ENCODE measurements around the gene RRM1. TPM values are rescaled to one million over a fixed set of nuclear protein-coding genes. Genes with fewer than 3 reads are reported as not detected.

The RRM1 gene
- total RNA-seq, 1 experiment from 2014 or later: 136 TPM

- H3K27ac Mint-ChIP-seq (ENCODE audit: unreplicated experiment): no peak overlapping the region
- TF ChIP-seq CTCF (IDR thresholded peaks at IDR 0.05; ENCODE audit: insufficient read depth in 1 of 2, low read depth in 1 of 2, low read length in 1 of 2, severe bottlenecking in 1 of 2, unreplicated experiment in 1 of 2): no peak
- no peak overlapping the region for H3K4me3 Mint-ChIP-seq (ENCODE audit: unreplicated experiment)
- POLR2A ChIA-PET: no interaction called here
- no peaks in the 10 kb centered on the region for H3K9me3 Mint-ChIP-seq (ENCODE audit: unreplicated experiment)
- Histone ChIP-seq H3K9me3 (no peaks in the 10 kb centered on the region), H3K4me3 (ENCODE audit: low read depth, low read length) (no peak overlapping the region), H3K36me3 (ENCODE audit: control insufficient read depth, insufficient read depth, low read length) (no peaks in the 10 kb centered on the region), H3K4me1 (no peaks in the 10 kb centered on the region; the same call in 1 of the 2 replicates), H3K27me3 (replicated peaks; ENCODE audit: control insufficient read depth, insufficient read depth, low read length) (no peaks in the 10 kb centered on the region)
- no peak for DNase-seq
- CTCF ChIA-PET: no interaction called here
- H3K27me3 Mint-ChIP-seq (ENCODE audit: insufficient read depth, unreplicated experiment): no peaks in the 10 kb centered on the region
- no peaks in the 10 kb centered on the region for H3K36me3 Mint-ChIP-seq (ENCODE audit: insufficient read depth, unreplicated experiment)
- no TSS peak for BruUV-seq (replicated peaks)
- no peaks in the 10 kb centered on the region for H3K4me1 Mint-ChIP-seq (ENCODE audit: low read depth, unreplicated experiment)
- intact Hi-C loops (cut with micrococcal nuclease; ENCODE audit: unreplicated experiment): loop anchor here (5.0 kb wide), 1 partner anchor 442 kb away; no protein-coding TSS in a partner anchor
These were observed 91.0 kb downstream of the RRM1 start for GRCh38 chr11:4185561-4185960.

- H3K27me3 ChIP-seq (replicated peaks; ENCODE audit: control insufficient read depth, insufficient read depth, low read length): no peaks in the 10 kb centered on the region
- DNase-seq: no peak
- H3K4me3 ChIP-seq (ENCODE audit: low read depth, low read length): peak overlapping the region; percentile 46
- no peaks in the 10 kb centered on the region for H3K4me1 Mint-ChIP-seq (ENCODE audit: low read depth, unreplicated experiment)
- ChIA-PET CTCF (interaction anchor here (1.0 to 2.4 kb wide), 7 partner anchors 10 to 421 kb away, joined by 4 to 60 read pairs (median 7); partner anchors contain the start of gene TRIM68), POLR2A (no interaction called here)
- intact Hi-C loops (cut with micrococcal nuclease; ENCODE audit: unreplicated experiment): loop anchor here (1.0 to 5.0 kb wide), 4 partner anchors 307 to 441 kb away; no protein-coding TSS in a partner anchor
- H3K4me1 ChIP-seq: no peaks in the 10 kb centered on the region; the same call in 1 of the 2 replicates
- no peaks in the 10 kb centered on the region for H3K9me3 Mint-ChIP-seq (ENCODE audit: unreplicated experiment)
- TF ChIP-seq CTCF (IDR thresholded peaks at IDR 0.05; ENCODE audit: insufficient read depth in 1 of 2, low read depth in 1 of 2, low read length in 1 of 2, severe bottlenecking in 1 of 2, unreplicated experiment in 1 of 2): no peak
- H3K36me3 Mint-ChIP-seq (ENCODE audit: insufficient read depth, unreplicated experiment): no peaks in the 10 kb centered on the region
- H3K9me3 ChIP-seq: no peaks in the 10 kb centered on the region
- no peaks in the 10 kb centered on the region for H3K36me3 ChIP-seq (ENCODE audit: control insufficient read depth, insufficient read depth, low read length)
- H3K27ac Mint-ChIP-seq (ENCODE audit: unreplicated experiment): no peak overlapping the region
- no TSS peak for BruUV-seq (replicated peaks)
- H3K4me3 Mint-ChIP-seq (ENCODE audit: unreplicated experiment): peak overlapping the region; percentile 74
- H3K27me3 Mint-ChIP-seq (ENCODE audit: insufficient read depth, unreplicated experiment): no peaks in the 10 kb centered on the region
These were observed 92.0 kb downstream of the RRM1 start for GRCh38 chr11:4186464-4187054.

- Histone ChIP-seq H3K36me3 (ENCODE audit: control insufficient read depth, insufficient read depth, low read length) (no peaks in the 10 kb centered on the region), H3K4me1 (no peaks in the 10 kb centered on the region; the same call in 1 of the 2 replicates), H3K9me3 (no peaks in the 10 kb centered on the region), H3K27me3 (replicated peaks; ENCODE audit: control insufficient read depth, insufficient read depth, low read length) (no peaks in the 10 kb centered on the region), H3K4me3 (ENCODE audit: low read depth, low read length) (peak overlapping the region; percentile 46)
- intact Hi-C loops (cut with micrococcal nuclease; ENCODE audit: unreplicated experiment): loop anchor here (1.0 to 5.0 kb wide), 4 partner anchors 306 to 440 kb away; no protein-coding TSS in a partner anchor
- no peaks in the 10 kb centered on the region for H3K36me3 Mint-ChIP-seq (ENCODE audit: insufficient read depth, unreplicated experiment)
- H3K27ac Mint-ChIP-seq (ENCODE audit: unreplicated experiment): no peak overlapping the region
- CTCF ChIA-PET: interaction anchor here (0.6 to 2.4 kb wide), 18 partner anchors 9 to 639 kb away, joined by 3 to 60 read pairs (median 4); partner anchors contain the start of genes TRIM21 and TRIM68
- peak; percentile 94 to 96 for TF ChIP-seq CTCF (IDR thresholded peaks at IDR 0.05; ENCODE audit: insufficient read depth in 1 of 2, low read depth in 1 of 2, low read length in 1 of 2, severe bottlenecking in 1 of 2, unreplicated experiment in 1 of 2)
- no peaks in the 10 kb centered on the region for H3K4me1 Mint-ChIP-seq (ENCODE audit: low read depth, unreplicated experiment)
- POLR2A ChIA-PET: no interaction called here
- no peaks in the 10 kb centered on the region for H3K27me3 Mint-ChIP-seq (ENCODE audit: insufficient read depth, unreplicated experiment)
- peak; percentile 71 to 93 for DNase-seq
- no TSS peak for BruUV-seq (replicated peaks)
- H3K9me3 Mint-ChIP-seq (ENCODE audit: unreplicated experiment): no peaks in the 10 kb centered on the region
- peak overlapping the region; percentile 74 for H3K4me3 Mint-ChIP-seq (ENCODE audit: unreplicated experiment)
These were observed 92.7 kb downstream of the RRM1 start for GRCh38 chr11:4187055-4187988.
